HG02623 (cell line): ENCODE data around the gene PARVA.

Source experiments
- ATAC-seq: cut with Tn5 transposase; IDR thresholded peaks from one replicate; pipeline ENCODE4 v1.9.1; 2021; ENCODE audit warnings: moderate library complexity; ENCODE audit not compliant: unreplicated experiment

PARVA gene

GRCh38 chr11:12544986-12545775, 167.8 kb downstream of the PARVA start:
- no peak for ATAC-seq

- no peak for ATAC-seq
Observed at GRCh38 chr11:12546122-12546521, 168.8 kb downstream of the PARVA start.

- ATAC-seq, result no peak
Observed at GRCh38 chr11:12546660-12547059, 169.3 kb downstream of the PARVA start.

- ATAC-seq, result no peak
Observed at GRCh38 chr11:12547953-12548650, 170.7 kb downstream of the PARVA start.

GRCh38 chr11:12552692-12553091, 175.3 kb downstream of the PARVA start:
- no peak for ATAC-seq

- ATAC-seq, result no peak
Observed at GRCh38 chr11:12554122-12554521, 176.8 kb downstream of the PARVA start.

- no peak for ATAC-seq
Observed at GRCh38 chr11:12556155-12556554, 178.8 kb downstream of the PARVA start.

- ATAC-seq, result no peak
Observed at GRCh38 chr11:12556788-12557384, 179.5 kb downstream of the PARVA start.

- no peak for ATAC-seq
Observed at GRCh38 chr11:12559011-12559410, 181.6 kb downstream of the PARVA start.

GRCh38 chr11:12560362-12560761, 183.0 kb downstream of the PARVA start:
- ATAC-seq, result no peak

GRCh38 chr11:12560861-12561260, 183.5 kb downstream of the PARVA start:
- ATAC-seq, result no peak

- ATAC-seq, result no peak
Observed at GRCh38 chr11:12564012-12564411, 186.6 kb downstream of the PARVA start.

- no peak for ATAC-seq
Observed at GRCh38 chr11:12565406-12565805, 188.0 kb downstream of the PARVA start.

- no peak for ATAC-seq
Observed at GRCh38 chr11:12567746-12568460, 190.5 kb downstream of the PARVA start.

- no peak for ATAC-seq
Observed at GRCh38 chr11:12569499-12570425, 192.4 kb downstream of the PARVA start.

- ATAC-seq, result no peak
Observed at GRCh38 chr11:12573707-12574485, 196.5 kb downstream of the PARVA start.

- no peak for ATAC-seq
Observed at GRCh38 chr11:12577725-12578644, 200.6 kb downstream of the PARVA start.

- no peak for ATAC-seq
Observed at GRCh38 chr11:12581416-12581815, 204.0 kb downstream of the PARVA start.
